ENCODE results near the gene SERP2.

- TF ChIP-seq HOXB5 (CRISPR knock-in tag; IDR thresholded peaks at IDR 0.05) (no peak), CTCF (IDR thresholded peaks at IDR 0.05) (no peak), ZNF302 (CRISPR knock-in tag; IDR thresholded peaks at IDR 0.05) (no peak)
Measured at GRCh38 chr13:44373247-44373600, 400 bp upstream of the SERP2 start.

All from A549 (cell line).